Uterus (tissue), 4 donors: ENCODE data around the gene NEURL3. TPM values are rescaled to one million over a fixed set of nuclear protein-coding genes. Genes with fewer than 3 reads are reported as not detected.

Experiments used
- DNase-seq, 2 donors: peaks; one replicate each; pipeline ENCODE4 v3.0.0-alpha.2; 2019 to 2020
- H3K27ac ChIP-seq, 2 donors: fragments of 200-600 bp; sonication (generic); 1 replicate in 1 of 2; 2 replicates in 1 of 2; pipeline ENCODE4 v1.5.1; 2016 to 2018
- H3K27me3 ChIP-seq, 2 donors: fragments of 200-600 bp; sonication (generic); one replicate each; pipeline ENCODE4 v1.5.1; 2018 to 2019; ENCODE audit warnings: control low read depth in 1 of 2
- H3K36me3 ChIP-seq, 2 donors: fragments of 200-600 bp; sonication (generic); one replicate each; pipeline ENCODE4 v1.5.1; 2019; ENCODE audit warnings: control low read depth in 1 of 2
- H3K4me1 ChIP-seq, 2 donors: fragments of 200-600 bp; sonication (generic); one replicate each; pipeline ENCODE4 v1.5.1; 2018 to 2019; ENCODE audit warnings: control low read depth in 1 of 2
- H3K4me3 ChIP-seq, 2 donors: fragments of 200-600 bp; sonication (generic); 1 replicate in 1 of 2; 2 replicates in 1 of 2; pipeline ENCODE4 v1.5.1; 2018 to 2019; ENCODE audit warnings: mild to moderate bottlenecking in 1 of 2
- H3K9me3 ChIP-seq, 2 donors: fragments of 200-600 bp; sonication (generic); one replicate each; pipeline ENCODE4 v1.5.1; 2019; ENCODE audit warnings: control low read depth in 1 of 2
- POLR2A ChIP-seq, 2 donors: fragments of 450-650 bp; IDR thresholded peaks; one replicate each; pipeline ENCODE4 v1.6.1; 2016; ENCODE audit warnings: antibody characterized with exemption in 2 of 2, mild to moderate bottlenecking in 1 of 2, moderate library complexity in 1 of 2
- intact Hi-C: fragments of 100-400 bp; cut with DNase I; formaldehyde crosslinking; loops from one replicate; pipeline ENCODE4 v1.15.1; 2023; ENCODE audit warnings: low total_unique reads
- total RNA-seq, 4 donors: library from RNA; depleted of rRNA in 3 of 4; stranded (reverse); fragments of >200 nt in 3 of 4; gene quantifications; one replicate each; pipeline versions ENCODE4 v1.1.0 to v1.2.4, GENCODE V29; 2014 to 2023
- TF ChIP-seq, protein P1 (sequence below), 4 experiments: fragments of 200-600 bp in 2 of 4; fragments of 450-650 bp in 2 of 4; sonication (generic) in 2 of 4; IDR thresholded peaks; one replicate each; pipeline ENCODE4 v1.5.1; 2016 to 2019; ENCODE audit warnings: antibody characterized with exemption in 4 of 4, mild to moderate bottlenecking in 2 of 4, moderate library complexity in 1 of 4
- donor health status: DM: yes; HTN: yes; CAD: no.

Gene NEURL3
- total RNA-seq, 4 donors from 2014 or later = not detected

GRCh38 chr2:96538487-96539214, 33.5 kb upstream of the NEURL3 start:
- TF ChIP-seq POLR2A (IDR thresholded peaks at IDR 0.05) = peak; percentile 68 to 69
- TF ChIP-seq, protein P1, sequence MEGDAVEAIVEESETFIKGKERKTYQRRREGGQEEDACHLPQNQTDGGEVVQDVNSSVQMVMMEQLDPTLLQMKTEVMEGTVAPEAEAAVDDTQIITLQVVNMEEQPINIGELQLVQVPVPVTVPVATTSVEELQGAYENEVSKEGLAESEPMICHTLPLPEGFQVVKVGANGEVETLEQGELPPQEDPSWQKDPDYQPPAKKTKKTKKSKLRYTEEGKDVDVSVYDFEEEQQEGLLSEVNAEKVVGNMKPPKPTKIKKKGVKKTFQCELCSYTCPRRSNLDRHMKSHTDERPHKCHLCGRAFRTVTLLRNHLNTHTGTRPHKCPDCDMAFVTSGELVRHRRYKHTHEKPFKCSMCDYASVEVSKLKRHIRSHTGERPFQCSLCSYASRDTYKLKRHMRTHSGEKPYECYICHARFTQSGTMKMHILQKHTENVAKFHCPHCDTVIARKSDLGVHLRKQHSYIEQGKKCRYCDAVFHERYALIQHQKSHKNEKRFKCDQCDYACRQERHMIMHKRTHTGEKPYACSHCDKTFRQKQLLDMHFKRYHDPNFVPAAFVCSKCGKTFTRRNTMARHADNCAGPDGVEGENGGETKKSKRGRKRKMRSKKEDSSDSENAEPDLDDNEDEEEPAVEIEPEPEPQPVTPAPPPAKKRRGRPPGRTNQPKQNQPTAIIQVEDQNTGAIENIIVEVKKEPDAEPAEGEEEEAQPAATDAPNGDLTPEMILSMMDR (IDR thresholded peaks at IDR 0.05) = no peak
- Histone ChIP-seq H3K36me3 (no peaks in the 10 kb centered on the region), H3K4me3 (peak overlapping the region; percentile 41 to 92), H3K4me1 (peaks cover 13 to 32% of the 10 kb centered on the region in 2 donors), H3K27ac (peak overlapping the region; percentile 100), H3K27me3 (no peaks in the 10 kb centered on the region), H3K9me3 (no peaks in the 10 kb centered on the region)
- intact Hi-C loops = no loop called here
- DNase-seq = peak; percentile 62 to 80

GRCh38 chr2:96537734-96538486, 32.8 kb upstream of the NEURL3 start:
- H3K27me3 ChIP-seq = no peaks in the 10 kb centered on the region
- no peaks in the 10 kb centered on the region for H3K36me3 ChIP-seq
- no peaks in the 10 kb centered on the region for H3K9me3 ChIP-seq
- H3K27ac ChIP-seq = peak overlapping the region; percentile 100
- peak in 1 of 2 donors; percentile 52 for DNase-seq
- intact Hi-C loops = no loop called here
- peak overlapping the region; percentile 41 to 92 for H3K4me3 ChIP-seq
- peaks cover 18 to 37% of the 10 kb centered on the region in 2 donors for H3K4me1 ChIP-seq
- TF ChIP-seq, protein P1 (IDR thresholded peaks at IDR 0.05) = no peak
- TF ChIP-seq POLR2A (IDR thresholded peaks at IDR 0.05) = peak in 1 of 2 donors; percentile 5

GRCh38 chr2:96537066-96537733, 32.0 kb upstream of the NEURL3 start:
- peaks cover 25 to 44% of the 10 kb centered on the region in 2 donors for H3K4me1 ChIP-seq
- H3K36me3 ChIP-seq = no peaks in the 10 kb centered on the region
- DNase-seq = peak in 1 of 2 donors; percentile 64
- TF ChIP-seq POLR2A (IDR thresholded peaks at IDR 0.05) = no peak
- TF ChIP-seq, protein P1 (IDR thresholded peaks at IDR 0.05) = no peak
- H3K27me3 ChIP-seq = no peaks in the 10 kb centered on the region
- H3K4me3 ChIP-seq = peak overlapping the region; percentile 41 to 92
- no peaks in the 10 kb centered on the region for H3K9me3 ChIP-seq
- peak overlapping the region; percentile 100 for H3K27ac ChIP-seq
- intact Hi-C loops = no loop called here

GRCh38 chr2:96536445-96537065, 31.4 kb upstream of the NEURL3 start, which contains the start of gene ARID5A:
TSS of gene ARID5A (plus strand) at chr2:96536752. CDS start at chr2:96536827, 75 bp downstream.
- TF ChIP-seq, protein P1 (IDR thresholded peaks at IDR 0.05) = peak; percentile 27 to 66 (median 40)
- TF ChIP-seq POLR2A (IDR thresholded peaks at IDR 0.05) = peak; percentile 100
- intact Hi-C loops = no loop called here

More at GRCh38 chr2:96536445-96537065, 31.4 kb upstream of the NEURL3 start, which contains the start of gene ARID5A:
- Histone ChIP-seq H3K36me3 (no peaks in the 10 kb centered on the region), H3K4me3 (peak within 1 kb of the TSS; percentile 41 to 92), H3K27ac (peak within 1 kb of the TSS; percentile 100), H3K9me3 (no peaks in the 10 kb centered on the region), H3K27me3 (no peaks in the 10 kb centered on the region), H3K4me1 (peaks cover 22 to 43% of the 10 kb centered on the region in 2 donors)
- DNase-seq = peak; percentile 93 to 96
